Suprapubic skin (tissue), 4 donors: ENCODE results near the gene RARS2. TPM values are rescaled to one million over a fixed set of nuclear protein-coding genes. Genes with fewer than 3 reads are reported as not detected.

Experiments used
- DNase-seq, 2 donors: peaks; one replicate each; pipeline ENCODE4 v3.0.0-alpha.2; 2019; ENCODE audit warnings: low spot score in 2 of 2
- H3K27ac ChIP-seq: fragments of 200-600 bp; sonication (generic); one replicate; pipeline ENCODE4 v1.5.1; 2019
- H3K27me3 ChIP-seq: fragments of 200-600 bp; sonication (generic); one replicate; pipeline ENCODE4 v1.5.1; 2019
- H3K36me3 ChIP-seq: fragments of 200-600 bp; sonication (generic); one replicate; pipeline ENCODE4 v1.5.1; 2019
- H3K4me1 ChIP-seq: fragments of 200-600 bp; sonication (generic); one replicate; pipeline ENCODE4 v1.5.1; 2019
- H3K4me3 ChIP-seq: fragments of 200-600 bp; sonication (generic); one replicate; pipeline ENCODE4 v1.5.1; 2019; ENCODE audit warnings: mild to moderate bottlenecking
- H3K9me3 ChIP-seq: fragments of 200-600 bp; sonication (generic); one replicate; pipeline ENCODE4 v1.5.1; 2019
- EP300 ChIP-seq: sonication (generic); formaldehyde crosslinking; IDR thresholded peaks from one replicate; pipeline ENCODE4 v1.6.1; 2017; ENCODE audit warnings: antibody characterized with exemption
- POLR2A ChIP-seq, 2 donors: fragments of 450-650 bp; IDR thresholded peaks; one replicate each; pipeline ENCODE4 v1.6.1; 2017; ENCODE audit warnings: antibody characterized with exemption in 2 of 2, mild to moderate bottlenecking in 2 of 2, moderate library complexity in 2 of 2
- POLR2AphosphoS5 ChIP-seq, 3 donors: sonication (generic); formaldehyde crosslinking; IDR thresholded peaks; one replicate each; pipeline ENCODE4 v1.6.1; 2017; ENCODE audit warnings: antibody characterized with exemption in 3 of 3
- WGBS: methylation state at CpG from one replicate; pipeline ENCODE4 v1.1.5; 2018; 5-methylcytosine and 5-hydroxymethylcytosine counted together
- total RNA-seq, 4 donors: library from RNA; depleted of rRNA; stranded (reverse); fragments of >200 nt; gene quantifications; one replicate each; pipeline ENCODE4 v1.1.0, GENCODE V29; 2016
- TF ChIP-seq, protein P1 (sequence below), 2 donors: fragments of 200-600 bp in 1 of 2; fragments of 450-650 bp in 1 of 2; sonication (generic) in 1 of 2; IDR thresholded peaks; one replicate each; pipeline ENCODE4 v1.5.1; 2016 to 2019; ENCODE audit warnings: antibody characterized with exemption in 2 of 2, mild to moderate bottlenecking in 1 of 2, moderate library complexity in 1 of 2

Gene RARS2
- total RNA-seq, 4 donors from 2014 or later: 16.4 to 29.6 (median 19.7) TPM

DNA sequence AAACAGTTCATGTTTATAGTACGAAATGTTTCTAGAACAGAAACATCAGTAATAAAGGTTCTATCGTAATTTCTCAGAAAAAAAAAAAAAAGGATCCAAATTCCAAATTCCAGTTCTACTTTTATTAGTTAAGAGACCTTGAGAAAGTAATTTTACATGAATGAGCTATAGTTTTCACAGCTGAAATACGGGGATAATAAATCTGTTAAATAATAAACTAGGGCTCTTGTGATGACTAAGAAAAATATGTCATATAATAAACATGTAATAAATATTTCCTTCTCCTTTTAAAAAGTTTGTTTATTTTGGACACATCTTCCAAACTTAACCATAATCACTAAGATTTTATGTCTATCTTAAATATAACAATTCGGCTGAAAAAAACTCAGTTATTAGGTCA lies 17.8 kb downstream of the RARS2 start:
- DNase-seq: no peak
- Histone ChIP-seq H3K27me3 (no peaks in the 10 kb centered on the region), H3K4me1 (peaks cover 22% of the 10 kb centered on the region), H3K9me3 (no peaks in the 10 kb centered on the region), H3K4me3 (no peak overlapping the region), H3K27ac (no peak overlapping the region), H3K36me3 (peaks cover 13% of the 10 kb centered on the region)
- TF ChIP-seq POLR2A (IDR thresholded peaks at IDR 0.05) (no peak), POLR2AphosphoS5 (IDR thresholded peaks at IDR 0.05) (no peak), EP300 (no peak)
- TF ChIP-seq, protein P1, sequence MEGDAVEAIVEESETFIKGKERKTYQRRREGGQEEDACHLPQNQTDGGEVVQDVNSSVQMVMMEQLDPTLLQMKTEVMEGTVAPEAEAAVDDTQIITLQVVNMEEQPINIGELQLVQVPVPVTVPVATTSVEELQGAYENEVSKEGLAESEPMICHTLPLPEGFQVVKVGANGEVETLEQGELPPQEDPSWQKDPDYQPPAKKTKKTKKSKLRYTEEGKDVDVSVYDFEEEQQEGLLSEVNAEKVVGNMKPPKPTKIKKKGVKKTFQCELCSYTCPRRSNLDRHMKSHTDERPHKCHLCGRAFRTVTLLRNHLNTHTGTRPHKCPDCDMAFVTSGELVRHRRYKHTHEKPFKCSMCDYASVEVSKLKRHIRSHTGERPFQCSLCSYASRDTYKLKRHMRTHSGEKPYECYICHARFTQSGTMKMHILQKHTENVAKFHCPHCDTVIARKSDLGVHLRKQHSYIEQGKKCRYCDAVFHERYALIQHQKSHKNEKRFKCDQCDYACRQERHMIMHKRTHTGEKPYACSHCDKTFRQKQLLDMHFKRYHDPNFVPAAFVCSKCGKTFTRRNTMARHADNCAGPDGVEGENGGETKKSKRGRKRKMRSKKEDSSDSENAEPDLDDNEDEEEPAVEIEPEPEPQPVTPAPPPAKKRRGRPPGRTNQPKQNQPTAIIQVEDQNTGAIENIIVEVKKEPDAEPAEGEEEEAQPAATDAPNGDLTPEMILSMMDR (IDR thresholded peaks at IDR 0.05): no peak
- WGBS: 74% methylated on average over 4 of the region's 4 CpGs

DNA sequence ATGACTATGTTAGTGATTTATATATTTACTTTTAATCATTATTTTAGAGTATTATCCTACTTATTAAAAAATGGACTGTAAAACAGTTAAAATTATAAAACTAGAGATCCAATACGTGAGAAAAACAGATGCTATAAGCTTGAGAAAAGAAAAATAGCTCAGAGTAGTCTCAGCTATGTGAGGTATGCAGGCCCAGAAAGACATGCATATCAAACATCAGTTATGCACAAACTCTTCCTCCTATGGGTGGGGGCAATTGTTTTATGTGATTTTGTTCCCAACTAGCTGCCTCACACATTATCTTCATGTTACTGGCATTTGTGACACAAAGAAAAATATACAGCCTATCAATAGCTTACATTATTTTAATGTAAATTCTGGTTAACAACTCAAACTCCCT lies 28.8 kb downstream of the RARS2 start:
- Histone ChIP-seq H3K4me3 (no peak overlapping the region), H3K4me1 (no peaks in the 10 kb centered on the region), H3K27ac (no peak overlapping the region), H3K9me3 (no peaks in the 10 kb centered on the region), H3K36me3 (peaks cover 57% of the 10 kb centered on the region), H3K27me3 (no peaks in the 10 kb centered on the region)
- DNase-seq: no peak
- WGBS: 89% methylated on average over 1 of the region's 1 CpG
- no peak for TF ChIP-seq EP300
- TF ChIP-seq POLR2AphosphoS5 (IDR thresholded peaks at IDR 0.05): no peak
- TF ChIP-seq, protein P1 (IDR thresholded peaks at IDR 0.05): no peak
- TF ChIP-seq POLR2A (IDR thresholded peaks at IDR 0.05): no peak

DNA sequence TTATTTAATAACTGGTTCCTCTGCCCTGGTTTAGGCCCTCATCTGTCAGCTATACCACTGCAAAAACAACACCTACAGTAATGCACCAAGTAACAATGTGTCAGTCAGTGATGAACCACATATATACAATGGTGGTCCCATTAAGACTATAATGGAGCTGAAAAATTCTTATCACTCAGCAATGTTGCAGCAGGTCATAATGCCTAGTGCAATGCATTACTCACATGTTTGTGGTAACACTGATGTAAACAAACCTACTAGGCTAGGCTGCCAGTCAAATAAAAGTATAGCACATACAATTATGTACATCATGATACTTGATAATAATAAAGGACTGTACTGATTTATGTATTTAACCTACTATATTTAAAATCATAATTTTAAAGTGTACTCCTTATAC lies 31.3 kb downstream of the RARS2 start:
- TF ChIP-seq POLR2A (IDR thresholded peaks at IDR 0.05) (no peak), POLR2AphosphoS5 (IDR thresholded peaks at IDR 0.05) (no peak), EP300 (no peak)
- TF ChIP-seq, protein P1 (IDR thresholded peaks at IDR 0.05): no peak
- no peaks in the 10 kb centered on the region for H3K27me3 ChIP-seq
- no peak for DNase-seq
- no peak overlapping the region for H3K27ac ChIP-seq
- no peaks in the 10 kb centered on the region for H3K9me3 ChIP-seq
- H3K36me3 ChIP-seq: peaks cover 45% of the 10 kb centered on the region
- H3K4me3 ChIP-seq: no peak overlapping the region
- no peaks in the 10 kb centered on the region for H3K4me1 ChIP-seq

DNA sequence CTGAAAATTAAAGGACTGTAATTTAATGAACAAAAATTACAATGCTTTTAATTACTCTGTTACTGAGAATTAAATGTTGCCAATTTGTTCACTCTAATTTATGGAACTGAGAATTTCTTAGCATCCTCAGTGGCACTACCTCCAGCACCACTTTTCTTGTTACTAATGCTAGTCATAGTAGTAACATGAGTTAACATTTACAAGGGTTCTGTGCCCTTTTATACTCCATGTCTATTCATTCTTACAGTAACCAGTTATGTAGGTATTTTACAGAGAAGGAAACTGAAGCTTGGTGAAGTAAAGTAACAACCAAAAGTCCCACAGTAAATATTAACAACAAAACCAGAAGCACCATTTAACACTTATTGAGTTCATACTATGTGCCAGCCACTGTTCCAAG lies 34.3 kb downstream of the RARS2 start:
- TF ChIP-seq EP300 (no peak), POLR2AphosphoS5 (IDR thresholded peaks at IDR 0.05) (no peak), POLR2A (IDR thresholded peaks at IDR 0.05) (no peak)
- TF ChIP-seq, protein P1 (IDR thresholded peaks at IDR 0.05): no peak
- no peaks in the 10 kb centered on the region for H3K9me3 ChIP-seq
- H3K4me3 ChIP-seq: no peak overlapping the region
- no peak overlapping the region for H3K27ac ChIP-seq
- no peaks in the 10 kb centered on the region for H3K27me3 ChIP-seq
- no peak for DNase-seq
- H3K36me3 ChIP-seq: peaks cover 29% of the 10 kb centered on the region
- H3K4me1 ChIP-seq: no peaks in the 10 kb centered on the region

DNA sequence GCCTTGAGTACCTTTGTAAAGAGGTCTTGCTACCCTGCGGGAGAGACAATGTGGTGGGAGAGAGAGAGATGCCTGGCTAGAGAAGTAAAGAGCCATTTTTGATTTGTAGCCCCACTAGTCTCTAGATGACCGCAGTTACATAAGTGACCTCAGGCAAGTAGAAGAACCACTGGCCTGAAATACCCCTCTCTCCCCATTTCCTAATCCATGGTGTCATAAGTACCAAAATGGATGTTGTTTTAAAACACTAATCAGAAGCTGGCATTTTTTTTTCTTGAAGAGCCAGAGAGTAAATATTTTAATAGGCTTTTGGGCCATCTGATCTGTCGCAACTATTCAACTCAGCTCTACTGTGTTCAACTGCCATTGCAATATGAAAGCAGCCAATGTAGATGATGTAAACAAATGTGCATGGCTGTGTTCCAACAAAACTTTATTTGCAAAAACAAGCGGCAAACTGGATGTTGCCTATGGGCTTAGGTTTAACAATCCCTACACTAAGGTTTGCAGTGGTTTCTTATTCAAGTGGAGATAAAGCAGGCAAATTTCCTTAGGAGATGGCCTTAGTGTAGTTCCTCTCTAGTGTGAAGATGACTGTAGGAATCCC lies 36.5 kb downstream of the RARS2 start:
- H3K36me3 ChIP-seq: peaks cover 28% of the 10 kb centered on the region
- DNase-seq: no peak
- no peak overlapping the region for H3K4me3 ChIP-seq

More for the DNA sequence above, 36.5 kb downstream of the RARS2 start:
- TF ChIP-seq POLR2AphosphoS5 (IDR thresholded peaks at IDR 0.05) (no peak), POLR2A (IDR thresholded peaks at IDR 0.05) (no peak), EP300 (no peak)
- TF ChIP-seq, protein P1 (IDR thresholded peaks at IDR 0.05): no peak
- WGBS: 92% methylated on average over 4 of the region's 4 CpGs
- H3K27ac ChIP-seq: no peak overlapping the region
- H3K4me1 ChIP-seq: no peaks in the 10 kb centered on the region
- no peaks in the 10 kb centered on the region for H3K27me3 ChIP-seq
- H3K9me3 ChIP-seq: no peaks in the 10 kb centered on the region
